Effector CD8-positive, alpha-beta T cell (primary cell): Measurements from ENCODE around the gene EVPLL.
"Not testable (repeated sequence)": the region's sequence is repeated elsewhere in the genome, so short reads cannot be mapped to it uniquely, and the experiment has no call there.

Experiments
- DNase-seq: peaks from one replicate; lab custom pipeline; 2025; lab: John Stamatoyannopoulos, UW

The EVPLL gene

GRCh38 chr17:18425593-18425992 lies 48.0 kb downstream of the EVPLL start:
- DNase-seq = not testable (repeated sequence)

- not testable (repeated sequence) for DNase-seq
Measured at GRCh38 chr17:18426639-18427038, 49.1 kb downstream of the EVPLL start.

GRCh38 chr17:18432206-18432605 lies 54.6 kb downstream of the EVPLL start:
- DNase-seq = not testable (repeated sequence)
